WTC11 (cell line): ENCODE data around the gene ABLIM3. TPM values are rescaled to one million over a fixed set of nuclear protein-coding genes. Genes with fewer than 3 reads are reported as not detected.

ENCODE experiments used
- ATAC-seq: fragments of 200-7000 bp; cut with Tn5 transposase; 2 replicates; pipeline ENCODE4 v1.10.0; 2021; ENCODE audit warnings: mild to moderate bottlenecking, moderate library complexity
- CTCF ChIA-PET: fragments of 300-600 bp; sonication (Branson Sonifier 250); formaldehyde crosslinking; loops from one replicate; lab custom pipeline; 2021; ENCODE audit warnings: antibody characterized with exemption; lab: Charles Lee
- POLR2A ChIA-PET: fragments of 350-600 bp; sonication (Branson Sonifier 250); formaldehyde crosslinking; loops from one replicate; lab custom pipeline; 2021; ENCODE audit warnings: antibody characterized with exemption; lab: Charles Lee
- DNase-seq: peaks from one replicate; pipeline ENCODE4 v3.0.0; 2021; ENCODE audit warnings: low spot score
- H3K27ac Mint-ChIP-seq: 2 replicates; pipeline ENCODE4 v1.8.0; 2021; ENCODE audit warnings: mixed read lengths
- H3K27me3 Mint-ChIP-seq: 2 replicates; pipeline ENCODE4 v1.8.0; 2021; ENCODE audit warnings: low read depth, mild to moderate bottlenecking, moderate library complexity, mixed read lengths
- H3K36me3 Mint-ChIP-seq: 2 replicates; pipeline ENCODE4 v1.8.0; 2021; ENCODE audit warnings: mixed read lengths
- H3K4me1 Mint-ChIP-seq: 2 replicates; pipeline ENCODE4 v1.8.0; 2022; ENCODE audit warnings: mixed read lengths
- H3K4me3 Mint-ChIP-seq: 2 replicates; pipeline ENCODE4 v1.8.0; 2021; ENCODE audit warnings: mild to moderate bottlenecking, moderate library complexity, mixed read lengths
- H3K9me3 Mint-ChIP-seq: 2 replicates; pipeline ENCODE4 v1.8.0; 2021; ENCODE audit warnings: mixed read lengths
- AR ChIP-seq: fragments of 250-450 bp; sonication (Bioruptor Pico); IDR thresholded peaks from 2 replicates; pipeline ENCODE4 v1.9.0; 2021; ENCODE audit warnings: mild to moderate bottlenecking
- ATF2 ChIP-seq: sonication (generic); formaldehyde crosslinking; IDR thresholded peaks from 2 replicates; pipeline ENCODE4 v1.8.1; 2022; ENCODE audit warnings: low read depth, missing genetic modification reagents, borderline replicate concordance
- CDX4 ChIP-seq: fragments of 250-450 bp; sonication (Bioruptor Pico); IDR thresholded peaks from 2 replicates; pipeline ENCODE4 v1.9.0; 2021; ENCODE audit warnings: moderate library complexity, mild to moderate bottlenecking, inconsistent platforms, borderline replicate concordance
- CTCF ChIP-seq: fragments of 200-600 bp; IDR thresholded peaks from 2 replicates; pipeline ENCODE4 v1.8.0; 2022; ENCODE audit warnings: antibody characterized with exemption
- EMX1 ChIP-seq: fragments of 250-450 bp; sonication (Bioruptor Pico); IDR thresholded peaks from 2 replicates; pipeline ENCODE4 v1.8.0; 2021; ENCODE audit warnings: mild to moderate bottlenecking
- ESRRA ChIP-seq: sonication (generic); formaldehyde crosslinking; IDR thresholded peaks from 2 replicates; pipeline ENCODE4 v1.8.1; 2022; ENCODE audit warnings: mild to moderate bottlenecking, missing genetic modification reagents, borderline replicate concordance
- MYBL2 ChIP-seq: sonication (generic); formaldehyde crosslinking; IDR thresholded peaks from 2 replicates; pipeline ENCODE4 v1.8.1; 2023; ENCODE audit warnings: mild to moderate bottlenecking, moderate library complexity, missing genetic modification reagents
- PREB ChIP-seq: sonication (generic); formaldehyde crosslinking; IDR thresholded peaks from 2 replicates; pipeline ENCODE4 v1.8.1; 2022; ENCODE audit warnings: mild to moderate bottlenecking, missing genetic modification reagents, moderate library complexity, borderline replicate concordance
- PRRX2 ChIP-seq: fragments of 250-450 bp; sonication (Bioruptor Pico); IDR thresholded peaks from 2 replicates; pipeline ENCODE4 v1.8.0; 2021; ENCODE audit warnings: mild to moderate bottlenecking
- SOX15 ChIP-seq: fragments of 250-450 bp; sonication (Bioruptor Pico); IDR thresholded peaks from 2 replicates; pipeline ENCODE4 v1.9.0; 2021; ENCODE audit warnings: mild to moderate bottlenecking
- STAT6 ChIP-seq: sonication (generic); formaldehyde crosslinking; conservative IDR thresholded peaks from 2 replicates; pipeline ENCODE4 v1.8.1; 2023; ENCODE audit warnings: mild to moderate bottlenecking, low read depth, missing genetic modification reagents, moderate library complexity
- TCF7 ChIP-seq: sonication (generic); formaldehyde crosslinking; IDR thresholded peaks from 2 replicates; pipeline ENCODE4 v1.8.0; 2022; ENCODE audit warnings: mild to moderate bottlenecking, low read depth, missing genetic modification reagents, moderate library complexity
- ZMAT4 ChIP-seq: fragments of 250-450 bp; sonication (Bioruptor Pico); IDR thresholded peaks from 2 replicates; pipeline ENCODE4 v1.9.0; 2021; ENCODE audit warnings: mild to moderate bottlenecking
- ZNF232 ChIP-seq: sonication (generic); formaldehyde crosslinking; IDR thresholded peaks from 2 replicates; pipeline ENCODE4 v1.8.0; 2022; ENCODE audit warnings: mild to moderate bottlenecking, missing genetic modification reagents
- ZNF396 ChIP-seq: fragments of 250-450 bp; sonication (Bioruptor Pico); IDR thresholded peaks from 2 replicates; pipeline ENCODE4 v1.8.0; 2021; ENCODE audit warnings: mild to moderate bottlenecking, moderate library complexity, borderline replicate concordance
- ZNF532 ChIP-seq: fragments of 250-450 bp; sonication (Bioruptor Pico); IDR thresholded peaks from 2 replicates; pipeline ENCODE4 v1.9.0; 2021; ENCODE audit warnings: mild to moderate bottlenecking, borderline replicate concordance
- total RNA-seq: library from RNA; stranded (reverse); gene quantifications from 3 replicates; pipeline ENCODE4 v1.2.3, GENCODE V29; 2021

ABLIM3 gene
- total RNA-seq, 1 experiment from 2014 or later = 0.33 TPM

- ChIA-PET CTCF (interaction anchor here (1.2 kb wide), 1 partner anchor 54 kb away, joined by 4 read pairs; the partner anchor contains the start of gene ABLIM3), POLR2A (no interaction called here)
- H3K4me3 Mint-ChIP-seq = no peak overlapping the region
- no peak overlapping the region for H3K27ac Mint-ChIP-seq
- no peaks in the 10 kb centered on the region for H3K27me3 Mint-ChIP-seq
- ATAC-seq (no peak), DNase-seq (no peak)
- H3K9me3 Mint-ChIP-seq = no peaks in the 10 kb centered on the region
- no peak for TF ChIP-seq AR (CRISPR knock-in tag)
- TF ChIP-seq PREB (CRISPR knock-in tag) = no peak
- TF ChIP-seq ZMAT4 (CRISPR knock-in tag) = no peak
- TF ChIP-seq ZNF396 (CRISPR knock-in tag) = no peak
- TF ChIP-seq ZNF232 (CRISPR knock-in tag) = no peak
- no peak for TF ChIP-seq ATF2 (CRISPR knock-in tag)
- TF ChIP-seq TCF7 (CRISPR knock-in tag) = no peak
- no peak for TF ChIP-seq PRRX2
- TF ChIP-seq ZNF532 (CRISPR knock-in tag) = no peak
- TF ChIP-seq ESRRA (CRISPR knock-in tag) = no peak
- TF ChIP-seq SOX15 = no peak
- no peak for TF ChIP-seq MYBL2 (CRISPR knock-in tag)
- TF ChIP-seq CDX4 (CRISPR knock-in tag) = no peak
- TF ChIP-seq EMX1 (CRISPR knock-in tag) = no peak
- no peak for TF ChIP-seq CTCF
- no peak for TF ChIP-seq STAT6 (CRISPR knock-in tag)
- TF ChIP-seq, all 79 proteins: peak for 0
- H3K36me3 Mint-ChIP-seq = no peaks in the 10 kb centered on the region
- H3K4me1 Mint-ChIP-seq = 0 out of 2 replicates have a peak, but pooled peaks cover 2% of the 10 kb centered on the region
Observed at GRCh38 chr5:149195962-149196361, 54.7 kb downstream of the ABLIM3 start.
